Measurements from ENCODE around the gene PDZK1IP1.
A peak's percentile ranks its signal among the peaks of the same experiment; 100 is the strongest.

PDZK1IP1 gene

GRCh38 chr1:47189844-47190508, at the start of gene PDZK1IP1:
PDZK1IP1 (minus strand) TSS chr1:47190036; CDS start chr1:47189932, 104 bp downstream.
- peak; percentile 30 to 71 (median 70) for DNase-seq

- DNase-seq = no peak
These were observed 49.2 kb upstream of the PDZK1IP1 start for GRCh38 chr1:47238935-47239592.

- no peak for DNase-seq
These were observed 46.0 kb upstream of the PDZK1IP1 start for GRCh38 chr1:47235806-47236205.

GRCh38 chr1:47235241-47235681, 45.4 kb upstream of the PDZK1IP1 start:
- DNase-seq = peak in 1 of 3 donors; percentile 29

GRCh38 chr1:47233186-47233585, 43.4 kb upstream of the PDZK1IP1 start:
- DNase-seq = no peak

GRCh38 chr1:47232187-47232874, 42.5 kb upstream of the PDZK1IP1 start, which contains the start of gene TAL1:
TAL1 (minus strand) TSS chr1:47232225; CDS start chr1:47225888, 6,337 bp downstream.
- DNase-seq = peak in 2 of 3 donors; percentile 40 to 46

- peak; percentile 70 to 77 (median 72) for DNase-seq
These were observed 41.7 kb upstream of the PDZK1IP1 start for GRCh38 chr1:47231301-47232186.

- DNase-seq = peak in 1 of 3 donors; percentile 32
These were observed 41.0 kb upstream of the PDZK1IP1 start for GRCh38 chr1:47230692-47231300.

GRCh38 chr1:47229886-47230691, 40.3 kb upstream of the PDZK1IP1 start:
- DNase-seq = no peak

- DNase-seq = no peak
These were observed 39.4 kb upstream of the PDZK1IP1 start for GRCh38 chr1:47229031-47229885.

- DNase-seq = no peak
These were observed 38.8 kb upstream of the PDZK1IP1 start for GRCh38 chr1:47228644-47229030.

GRCh38 chr1:47227341-47228232, 37.8 kb upstream of the PDZK1IP1 start:
- DNase-seq = no peak

GRCh38 chr1:47226839-47227215, 37.0 kb upstream of the PDZK1IP1 start:
- DNase-seq = no peak

GRCh38 chr1:47226121-47226838, 36.4 kb upstream of the PDZK1IP1 start:
- no peak for DNase-seq

GRCh38 chr1:47225430-47226100, 35.7 kb upstream of the PDZK1IP1 start:
- DNase-seq = peak in 1 of 3 donors; percentile 38

- DNase-seq = no peak
These were observed 35.0 kb upstream of the PDZK1IP1 start for GRCh38 chr1:47224676-47225399.
